ENCODE data around the gene CDC20. TPM values are rescaled to one million over a fixed set of nuclear protein-coding genes. Genes with fewer than 3 reads are reported as not detected.

CDC20 gene
- 1 to 10 TPM in 2 of 4 donors, under 1 TPM in 2; 0.38 to 3.0 (median 1.6) TPM for total RNA-seq

GRCh38 chr1:43358746-43359693, at the start of gene CDC20:
TSS of gene CDC20 (plus strand) at chr1:43358981. CDS start at chr1:43359216, 235 bp downstream.
- no peak for TF ChIP-seq CTCF (IDR thresholded peaks at IDR 0.05)
- DNase-seq (ENCODE audit: low spot score) (peak; percentile 99), ATAC-seq (ENCODE audit: low FRiP score) (peak; percentile 98)

DNA sequence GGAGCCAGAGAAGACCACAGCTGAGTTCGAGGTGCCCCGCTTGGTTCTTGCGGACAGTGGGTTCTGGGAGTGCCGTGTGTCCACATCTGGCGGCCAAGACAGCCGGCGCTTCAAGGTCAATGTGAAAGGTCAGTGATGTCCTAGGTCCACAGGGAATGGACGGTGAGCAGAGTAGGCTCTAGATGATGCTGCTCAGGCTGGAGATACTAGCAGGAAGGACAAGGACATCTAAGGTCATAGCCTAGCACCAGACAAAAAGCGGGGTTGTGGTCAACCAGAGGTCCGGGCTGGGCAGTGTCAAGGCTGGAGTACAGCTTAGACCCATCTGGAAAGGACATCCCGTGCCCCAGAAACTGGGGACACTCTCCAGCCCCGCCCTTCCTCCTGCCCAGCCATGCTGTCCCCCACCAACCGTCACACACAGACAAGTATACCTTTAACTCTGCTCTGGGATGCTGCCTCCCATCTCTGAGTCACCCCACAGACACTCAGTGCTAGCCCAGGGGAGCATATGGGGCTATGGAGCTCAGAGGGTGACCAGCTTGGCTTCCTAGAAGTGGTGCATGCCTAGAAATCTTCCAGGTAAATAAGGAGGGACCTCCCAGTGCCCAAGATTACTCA, 49.3 kb upstream of the CDC20 start:
- DNase-seq (ENCODE audit: low spot score): no peak
- TF ChIP-seq CTCF (IDR thresholded peaks at IDR 0.05): no peak

GRCh38 chr1:43311521-43311920, 47.3 kb upstream of the CDC20 start:
- no peak for TF ChIP-seq CTCF (IDR thresholded peaks at IDR 0.05)
- no peak for DNase-seq (ENCODE audit: low spot score)
- no peak for ATAC-seq (ENCODE audit: low FRiP score)

More for the DNA sequence above, 49.3 kb upstream of the CDC20 start:
- no peak for ATAC-seq (ENCODE audit: low FRiP score)

GRCh38 chr1:43312212-43312623, 46.6 kb upstream of the CDC20 start:
- no peak for TF ChIP-seq CTCF (IDR thresholded peaks at IDR 0.05)
- ATAC-seq (ENCODE audit: low FRiP score) (no peak), DNase-seq (ENCODE audit: low spot score) (no peak)

DNA sequence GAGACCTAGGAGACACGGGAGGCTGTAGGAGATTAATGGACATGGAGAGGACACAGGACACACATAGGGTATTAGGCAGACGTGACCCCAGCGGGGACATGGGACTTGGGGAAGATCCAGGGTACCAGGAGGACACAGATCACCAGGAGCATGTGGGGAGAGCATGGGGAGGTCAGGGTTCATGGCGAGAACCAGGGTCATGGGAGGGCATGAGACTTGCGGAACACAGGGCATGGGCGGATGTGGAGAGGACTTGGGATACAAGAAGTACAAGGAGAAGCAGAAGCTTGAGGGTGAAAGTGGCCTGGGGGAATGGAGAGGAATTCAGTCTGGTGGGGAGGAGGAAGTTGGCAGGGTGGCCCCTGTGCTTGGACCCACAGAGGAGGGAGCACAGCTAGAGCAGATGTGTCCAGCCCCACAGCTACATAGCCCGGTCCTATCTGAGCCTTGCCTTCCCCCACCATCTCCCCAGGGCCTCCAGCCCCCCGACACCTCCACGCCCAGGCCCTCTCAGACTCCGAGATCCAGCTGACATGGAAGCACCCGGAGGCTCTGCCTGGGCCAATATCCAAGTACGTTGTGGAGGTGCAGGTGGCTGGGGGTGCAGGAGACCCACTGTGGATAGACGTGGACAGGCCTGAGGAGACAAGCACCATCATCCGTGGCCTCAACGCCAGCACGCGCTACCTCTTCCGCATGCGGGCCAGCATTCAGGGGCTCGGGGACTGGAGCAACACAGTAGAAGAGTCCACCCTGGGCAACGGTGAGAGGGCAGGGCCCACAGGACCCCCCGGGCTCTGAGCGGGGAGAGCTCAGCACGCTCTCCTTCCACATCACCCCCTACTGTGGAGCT, 45.9 kb upstream of the CDC20 start:
- DNase-seq (ENCODE audit: low spot score) (no peak), ATAC-seq (ENCODE audit: low FRiP score) (no peak)
- no peak for TF ChIP-seq CTCF (IDR thresholded peaks at IDR 0.05)

DNA sequence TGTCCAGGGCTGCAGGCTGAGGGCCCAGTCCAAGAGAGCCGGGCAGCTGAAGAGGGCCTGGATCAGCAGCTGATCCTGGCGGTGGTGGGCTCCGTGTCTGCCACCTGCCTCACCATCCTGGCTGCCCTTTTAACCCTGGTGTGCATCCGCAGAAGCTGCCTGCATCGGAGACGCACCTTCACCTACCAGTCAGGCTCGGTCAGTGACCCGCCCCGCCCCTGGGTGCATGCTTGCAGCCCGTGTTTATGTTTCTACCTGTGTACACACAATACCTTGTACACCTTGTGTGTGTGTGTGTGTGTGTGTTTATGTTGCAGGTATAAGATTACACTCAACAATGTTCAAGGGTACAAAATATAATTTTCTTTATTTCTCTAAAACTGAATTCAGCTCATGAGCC, 45.0 kb upstream of the CDC20 start:
- ATAC-seq (ENCODE audit: low FRiP score): no peak
- DNase-seq (ENCODE audit: low spot score): no peak
- no peak for TF ChIP-seq CTCF (IDR thresholded peaks at IDR 0.05)
